ENCODE results near the gene ST3GAL6.

Gene ST3GAL6

GRCh38 chr3:98823791-98824190 is 60.7 kb downstream of the ST3GAL6 start:
- H2AFZ ChIP-seq (ENCODE audit: low read depth), result no peak overlapping the region
- no peaks in the 10 kb centered on the region for H3K27me3 ChIP-seq (ENCODE audit: insufficient read depth, low read depth)
- H3K79me2 ChIP-seq (ENCODE audit: insufficient read depth, low read depth), result no peaks in the 10 kb centered on the region
- no peak overlapping the region for H3K9ac ChIP-seq
- H3K36me3 ChIP-seq (ENCODE audit: insufficient read depth), result no peaks in the 10 kb centered on the region
- H4K20me1 ChIP-seq (ENCODE audit: insufficient read depth), result no peaks in the 10 kb centered on the region
- no peak overlapping the region for H3K27ac ChIP-seq
- H3K4me3 ChIP-seq (IDR thresholded peaks at IDR 0.05; ENCODE audit: insufficient read depth, low read depth, low read length), result no peak overlapping the region
- H3K4me2 ChIP-seq, result no peak overlapping the region
- TF ChIP-seq CTCF (conservative IDR thresholded peaks at IDR 0.05; ENCODE audit: low read depth, low read length), result no peak
- H3K4me1 ChIP-seq (ENCODE audit: low read depth, poor library complexity, severe bottlenecking), result no peaks in the 10 kb centered on the region

GRCh38 chr3:98824256-98824655 is 61.1 kb downstream of the ST3GAL6 start:
- H3K9ac ChIP-seq, result no peak overlapping the region
- no peak overlapping the region for H3K27ac ChIP-seq
- no peaks in the 10 kb centered on the region for H3K27me3 ChIP-seq (ENCODE audit: insufficient read depth, low read depth)
- H3K4me3 ChIP-seq (IDR thresholded peaks at IDR 0.05; ENCODE audit: insufficient read depth, low read depth, low read length), result no peak overlapping the region
- no peak for TF ChIP-seq CTCF (conservative IDR thresholded peaks at IDR 0.05; ENCODE audit: low read depth, low read length)
- no peaks in the 10 kb centered on the region for H3K4me1 ChIP-seq (ENCODE audit: low read depth, poor library complexity, severe bottlenecking)
- no peak overlapping the region for H3K4me2 ChIP-seq
- H3K36me3 ChIP-seq (ENCODE audit: insufficient read depth), result no peaks in the 10 kb centered on the region
- no peak overlapping the region for H2AFZ ChIP-seq (ENCODE audit: low read depth)
- no peaks in the 10 kb centered on the region for H3K79me2 ChIP-seq (ENCODE audit: insufficient read depth, low read depth)
- H4K20me1 ChIP-seq (ENCODE audit: insufficient read depth), result no peaks in the 10 kb centered on the region

GRCh38 chr3:98826126-98826525 is 63.0 kb downstream of the ST3GAL6 start:
- no peaks in the 10 kb centered on the region for H3K4me1 ChIP-seq (ENCODE audit: low read depth, poor library complexity, severe bottlenecking)
- H3K4me2 ChIP-seq, result no peak overlapping the region
- H2AFZ ChIP-seq (ENCODE audit: low read depth), result no peak overlapping the region
- H3K4me3 ChIP-seq (IDR thresholded peaks at IDR 0.05; ENCODE audit: insufficient read depth, low read depth, low read length), result no peak overlapping the region
- H3K36me3 ChIP-seq (ENCODE audit: insufficient read depth), result no peaks in the 10 kb centered on the region
- no peak overlapping the region for H3K27ac ChIP-seq
- TF ChIP-seq CTCF (conservative IDR thresholded peaks at IDR 0.05; ENCODE audit: low read depth, low read length), result no peak
- H4K20me1 ChIP-seq (ENCODE audit: insufficient read depth), result no peaks in the 10 kb centered on the region
- no peaks in the 10 kb centered on the region for H3K79me2 ChIP-seq (ENCODE audit: insufficient read depth, low read depth)
- H3K9ac ChIP-seq, result no peak overlapping the region
- no peaks in the 10 kb centered on the region for H3K27me3 ChIP-seq (ENCODE audit: insufficient read depth, low read depth)

- TF ChIP-seq CTCF (conservative IDR thresholded peaks at IDR 0.05; ENCODE audit: low read depth, low read length), result no peak
- no peak overlapping the region for H3K27ac ChIP-seq
- H3K79me2 ChIP-seq (ENCODE audit: insufficient read depth, low read depth), result no peaks in the 10 kb centered on the region
Measured at GRCh38 chr3:98827221-98827920, 64.2 kb downstream of the ST3GAL6 start.

More at GRCh38 chr3:98827221-98827920, 64.2 kb downstream of the ST3GAL6 start:
- Histone ChIP-seq H3K4me1 (ENCODE audit: low read depth, poor library complexity, severe bottlenecking) (peaks cover 11% of the 10 kb centered on the region), H4K20me1 (ENCODE audit: insufficient read depth) (no peaks in the 10 kb centered on the region), H3K4me2 (no peak overlapping the region), H2AFZ (ENCODE audit: low read depth) (no peak overlapping the region), H3K36me3 (ENCODE audit: insufficient read depth) (no peaks in the 10 kb centered on the region), H3K27me3 (ENCODE audit: insufficient read depth, low read depth) (no peaks in the 10 kb centered on the region), H3K9ac (no peak overlapping the region), H3K4me3 (IDR thresholded peaks at IDR 0.05; ENCODE audit: insufficient read depth, low read depth, low read length) (no peak overlapping the region)
